ENCODE measurements around the gene SEMA5B.

Gene SEMA5B

DNA sequence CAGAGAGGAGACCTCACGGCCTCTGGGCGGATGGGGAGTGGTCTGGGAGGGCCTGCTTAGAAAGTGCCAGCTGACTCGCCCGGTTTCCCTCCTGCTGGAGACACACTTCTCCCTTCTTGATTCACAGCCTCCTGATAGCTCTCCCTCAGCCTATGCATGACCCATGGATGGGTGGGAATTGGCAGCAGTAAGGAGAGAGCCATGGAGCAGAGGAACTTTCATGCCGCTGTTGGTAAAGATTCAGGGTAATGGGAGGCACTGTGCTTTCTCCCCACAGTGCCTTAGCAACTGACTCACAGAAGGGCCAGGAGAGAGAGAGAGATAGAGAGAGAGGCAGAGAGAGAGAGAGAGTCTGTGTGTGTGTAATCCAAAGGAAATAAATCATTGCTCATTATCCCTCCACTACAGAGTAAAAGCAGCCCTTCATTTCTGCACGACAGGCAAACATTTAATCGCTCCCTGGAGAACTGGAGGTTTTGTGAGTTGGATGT is 82.8 kb downstream of the SEMA5B start:
- DNase-seq (ENCODE audit: low read depth): no peak

- no peak for DNase-seq (ENCODE audit: low read depth)
These were observed 83.8 kb downstream of the SEMA5B start for GRCh38 chr3:122943828-122944190.

DNA sequence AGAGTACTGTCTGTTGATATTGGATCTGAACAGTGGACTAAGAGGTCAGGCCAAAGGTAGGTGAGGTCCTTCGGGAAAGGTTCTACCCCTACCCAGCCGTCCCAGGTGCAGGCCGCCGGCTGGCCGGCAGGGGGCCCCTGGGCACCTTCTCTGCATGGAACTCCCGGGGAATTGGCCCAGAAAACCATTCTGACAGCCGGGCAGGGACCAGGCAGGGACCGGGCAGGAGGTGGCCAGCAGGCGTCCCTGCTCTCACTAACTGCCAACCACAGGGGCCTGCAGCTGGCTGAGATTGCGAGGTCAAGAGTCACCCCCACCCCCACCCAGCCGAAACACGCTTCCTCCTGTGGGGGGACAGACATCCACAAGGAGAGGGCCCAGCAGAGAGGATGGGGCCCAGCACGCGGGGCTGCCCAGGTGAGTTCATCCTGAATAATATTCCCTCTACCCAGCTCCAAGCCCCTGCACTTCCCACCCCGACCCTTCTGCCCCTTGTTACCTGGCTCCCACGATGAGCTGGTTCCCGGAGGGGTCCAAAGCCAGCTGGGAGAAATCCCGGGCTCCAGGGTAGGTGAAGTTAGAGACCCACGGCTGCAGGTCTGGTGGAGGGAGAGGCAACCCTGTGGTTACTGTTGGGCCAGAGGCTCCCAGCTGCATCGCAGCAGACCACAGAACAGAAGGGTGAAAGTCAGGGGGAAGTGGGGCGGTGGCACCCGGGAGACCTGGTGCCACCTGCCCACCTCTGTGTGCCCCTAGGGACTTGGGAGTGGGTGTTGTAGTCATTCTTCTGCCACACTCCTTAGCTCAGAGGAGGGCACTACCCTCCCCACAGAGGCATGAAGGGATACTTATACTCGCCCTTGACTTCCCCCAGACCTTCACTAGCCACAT is 84.4 kb downstream of the SEMA5B start:
- DNase-seq (ENCODE audit: low read depth): no peak

GRCh38 chr3:122942239-122942638 is 85.3 kb downstream of the SEMA5B start:
- no peak for DNase-seq (ENCODE audit: low read depth)

GRCh38 chr3:122941228-122942206 is 86.0 kb downstream of the SEMA5B start:
- no peak for DNase-seq (ENCODE audit: low read depth)

GRCh38 chr3:122940628-122941086 is 86.9 kb downstream of the SEMA5B start:
- no peak for DNase-seq (ENCODE audit: low read depth)

GRCh38 chr3:122938783-122939425 is 88.7 kb downstream of the SEMA5B start:
- DNase-seq (ENCODE audit: low read depth): no peak

GRCh38 chr3:122937745-122938144 is 89.8 kb downstream of the SEMA5B start:
- no peak for DNase-seq (ENCODE audit: low read depth)

GRCh38 chr3:122936986-122937385 is 90.6 kb downstream of the SEMA5B start:
- no peak for DNase-seq (ENCODE audit: low read depth)

DNA sequence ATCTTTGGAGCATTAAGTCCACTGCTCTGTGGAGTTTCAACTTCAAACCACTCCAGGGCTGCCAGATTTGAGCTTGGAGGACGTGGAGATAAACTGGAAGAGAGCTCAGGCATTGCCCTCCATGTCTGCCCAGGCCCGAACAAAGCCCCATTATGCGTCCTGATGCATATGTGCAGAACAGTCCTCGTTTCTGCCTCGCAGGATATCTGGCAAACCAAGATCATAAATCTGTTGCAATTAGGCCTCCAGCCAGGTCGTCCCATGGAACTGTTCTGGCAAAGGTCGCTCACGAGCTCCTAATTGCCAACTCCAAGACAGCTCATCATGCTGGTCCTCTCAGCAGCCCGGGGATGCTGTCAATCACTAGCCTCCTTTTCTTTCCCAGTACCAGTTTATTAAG is 91.2 kb downstream of the SEMA5B start:
- no peak for DNase-seq (ENCODE audit: low read depth)

DNA sequence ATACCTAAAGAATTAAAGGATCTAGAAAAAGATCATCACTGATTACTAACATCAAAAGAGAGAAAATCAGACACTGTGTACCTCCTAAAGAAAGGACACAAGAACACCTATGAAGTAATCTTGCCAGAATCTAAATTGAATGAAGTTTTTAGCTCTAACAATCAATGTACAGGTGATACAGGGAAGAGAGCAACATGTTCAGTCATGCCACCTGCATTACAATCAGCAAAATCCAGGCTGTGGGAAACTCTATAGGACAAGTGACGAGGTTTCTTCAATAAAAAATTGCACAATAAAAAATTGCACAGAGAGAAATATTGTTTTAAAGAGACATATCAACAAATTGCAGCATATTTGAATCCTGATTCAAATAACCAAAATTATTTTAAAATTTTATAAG is 93.3 kb downstream of the SEMA5B start:
- DNase-seq (ENCODE audit: low read depth): no peak

- no peak for DNase-seq (ENCODE audit: low read depth)
These were observed 95.2 kb downstream of the SEMA5B start for GRCh38 chr3:122932251-122932967.

GRCh38 chr3:122931636-122932035 is 95.9 kb downstream of the SEMA5B start:
- no peak for DNase-seq (ENCODE audit: low read depth)

DNA sequence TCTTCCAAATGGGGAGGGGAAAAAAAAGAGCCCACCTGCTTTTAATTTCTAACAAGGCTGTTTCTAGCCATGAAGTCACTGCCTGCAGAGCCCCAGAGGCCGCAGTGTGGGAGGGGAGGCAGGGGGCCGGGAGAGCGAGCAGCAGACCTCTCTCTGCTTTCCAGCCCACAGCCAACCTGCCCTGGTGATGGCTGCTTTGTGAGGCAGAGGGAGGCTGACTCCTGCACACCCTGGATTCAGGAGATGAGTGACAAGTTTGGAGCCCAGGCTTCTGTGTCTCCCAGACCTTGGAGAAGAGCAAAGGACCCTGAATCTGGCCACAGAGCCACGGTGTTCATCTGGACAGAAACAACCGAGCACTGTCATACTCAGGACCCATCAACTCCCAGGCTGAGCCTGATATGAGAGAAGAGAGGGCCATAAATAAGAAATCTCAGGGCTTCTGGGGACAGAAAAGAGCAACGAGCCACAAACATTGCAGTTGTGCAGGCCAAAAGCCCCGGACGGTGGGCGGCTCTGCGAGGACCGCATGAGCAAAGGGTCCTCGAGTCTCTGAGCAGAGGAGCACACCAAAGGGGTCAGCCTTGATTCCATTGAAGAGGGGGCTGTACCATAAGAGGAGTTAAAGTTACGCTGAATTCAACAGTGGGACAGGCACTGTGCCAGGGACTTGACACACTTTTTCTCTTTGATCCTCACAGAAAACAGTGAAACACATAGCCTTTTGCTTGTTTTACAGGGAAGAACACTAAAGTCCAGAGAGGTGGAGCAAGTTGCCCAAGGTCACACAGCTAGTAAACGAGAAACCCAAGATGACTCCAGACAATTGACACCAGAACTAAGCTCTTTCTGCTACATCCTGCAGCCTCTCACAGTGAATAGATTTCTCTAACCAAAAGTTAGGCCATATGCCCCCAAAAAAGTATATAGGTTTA is 97.2 kb downstream of the SEMA5B start:
- DNase-seq (ENCODE audit: low read depth): no peak

DNA sequence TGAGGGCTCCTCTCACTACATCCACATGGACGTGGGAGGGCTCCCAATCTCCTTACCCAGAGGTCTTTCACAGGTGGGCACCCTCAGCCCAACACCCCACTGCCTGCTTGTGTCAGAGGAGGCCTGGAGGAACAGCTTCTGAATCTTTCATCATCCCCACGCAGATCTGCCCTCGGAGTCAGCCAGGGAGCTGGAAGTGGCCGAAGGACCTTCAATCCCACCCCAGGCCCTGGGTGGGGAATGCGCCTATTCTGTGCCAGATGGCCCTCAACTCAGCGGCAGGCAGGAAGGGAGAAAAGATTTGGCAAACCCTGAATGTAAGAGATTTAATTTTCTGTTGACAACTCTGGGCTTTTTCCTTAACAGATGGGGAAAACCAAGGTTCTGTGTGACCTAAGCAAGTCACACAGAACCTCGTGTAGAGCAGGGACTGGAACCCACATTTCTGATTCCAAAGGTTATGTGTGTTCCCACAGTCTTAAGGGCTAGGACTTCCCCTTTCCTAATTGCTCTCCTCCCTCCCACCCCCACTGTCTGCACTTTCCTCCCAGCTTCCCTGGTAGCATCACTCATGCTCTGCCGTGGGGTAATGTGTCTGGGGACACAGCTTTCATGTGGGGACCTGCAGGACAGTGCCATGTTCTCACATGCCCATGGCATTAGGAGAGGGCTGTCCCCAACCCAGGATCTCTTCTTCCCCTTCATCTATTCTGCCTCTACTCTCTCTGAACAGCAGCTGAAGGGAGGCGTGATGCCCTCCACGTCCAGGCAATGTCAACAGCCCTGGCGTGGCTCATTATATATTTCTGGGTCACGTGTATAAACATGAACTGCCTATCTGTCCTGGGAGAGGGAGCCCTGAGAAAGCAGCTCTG is 98.1 kb downstream of the SEMA5B start:
- DNase-seq (ENCODE audit: low read depth): no peak

DNA sequence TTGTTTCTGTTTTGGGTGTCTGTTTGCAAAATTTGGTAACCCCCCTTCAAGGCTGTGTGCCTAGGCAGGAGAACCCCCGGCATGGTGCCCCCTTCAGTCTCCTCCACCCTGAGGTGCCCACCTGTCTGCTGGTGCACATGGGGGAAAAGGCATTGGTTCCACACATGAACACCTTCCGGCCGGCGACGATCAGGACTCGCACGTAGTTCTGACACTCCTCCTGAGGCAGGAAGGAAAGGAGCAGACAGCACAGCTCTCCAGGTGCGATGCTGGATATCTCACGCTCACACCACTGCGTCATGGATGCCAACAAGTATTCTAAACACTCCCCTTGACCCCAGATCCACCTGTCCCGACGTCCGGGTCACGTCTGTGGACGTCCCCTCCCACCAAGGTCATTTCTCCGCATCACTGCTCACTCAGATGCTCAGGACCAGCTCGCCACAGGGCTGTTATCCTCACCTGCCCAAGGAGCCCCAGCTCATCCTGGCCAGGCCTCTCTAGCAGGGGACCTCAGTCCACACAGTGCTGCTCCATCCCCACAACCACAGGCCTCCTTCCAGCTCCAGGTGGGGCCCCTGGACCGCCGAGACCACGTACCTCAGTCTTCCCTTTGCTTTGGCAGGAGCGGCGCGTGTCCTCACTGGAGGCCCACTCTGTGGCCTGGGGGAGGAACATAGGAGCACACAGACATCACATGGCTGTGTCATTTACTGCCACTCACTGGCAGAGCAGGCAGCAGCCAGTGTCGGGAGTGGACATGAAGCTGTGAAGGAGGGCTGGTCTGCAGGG is 99.0 kb downstream of the SEMA5B start:
- DNase-seq (ENCODE audit: low read depth): no peak

DNA sequence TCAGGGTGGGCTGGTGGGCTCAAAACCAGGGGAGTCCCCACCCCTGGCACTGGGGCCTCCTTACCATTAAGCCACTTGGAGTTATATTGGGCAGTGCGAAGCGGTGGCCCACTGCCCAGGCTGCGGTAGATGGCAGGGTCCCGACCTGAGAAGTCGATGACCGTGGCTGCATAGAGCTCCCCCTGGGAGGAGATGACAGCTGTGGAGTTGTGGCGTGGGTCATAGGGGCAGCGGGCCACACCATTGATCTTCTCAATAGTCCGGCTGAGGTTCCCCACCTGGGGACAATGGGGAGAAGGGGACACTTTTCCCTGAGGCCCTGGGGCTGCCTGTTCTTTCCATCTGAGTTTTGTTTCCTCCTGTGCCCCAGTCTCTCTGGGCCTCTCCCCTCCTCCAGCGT is 99.8 kb downstream of the SEMA5B start:
- DNase-seq (ENCODE audit: low read depth): no peak

DNA sequence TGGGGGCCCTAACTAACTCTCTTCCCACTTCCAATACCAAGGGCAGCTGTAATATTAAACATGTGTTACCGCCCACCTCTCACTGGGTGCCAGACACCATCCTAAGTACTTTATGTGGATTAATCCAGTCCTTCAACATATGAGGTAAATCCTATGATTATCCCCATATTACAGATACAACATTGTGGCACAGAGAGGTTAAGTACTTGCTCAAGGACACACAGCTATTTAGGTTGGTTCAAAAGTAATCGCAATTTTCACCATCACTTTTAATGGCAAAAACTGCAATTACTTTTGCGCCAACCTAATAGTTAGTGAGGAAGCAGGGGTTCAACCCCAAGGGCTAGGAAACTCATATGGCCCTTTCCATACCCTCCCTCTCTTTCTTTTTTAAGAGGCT is 100.8 kb downstream of the SEMA5B start:
- no peak for DNase-seq (ENCODE audit: low read depth)

Data from T follicular helper cell (primary cell).